Embryonic facial prominence (tissue), 1 donor: Measurements from ENCODE around the gene ADARB2.
"Not testable (repeated sequence)": the region's sequence is repeated elsewhere in the genome, so short reads cannot be mapped to it uniquely, and the experiment has no call there.

Experiments
- DNase-seq: peaks from one replicate; pipeline ENCODE4 v3.0.0-alpha.2; 2016; ENCODE audit errors: extremely low spot score

ADARB2 gene

GRCh38 chr10:1465418-1465911 lies 271.9 kb downstream of the ADARB2 start:
- DNase-seq: no peak

- DNase-seq: no peak
Observed at GRCh38 chr10:1464881-1465417, 272.4 kb downstream of the ADARB2 start.

- not testable (repeated sequence) for DNase-seq
Observed at GRCh38 chr10:1463971-1464370, 273.4 kb downstream of the ADARB2 start.

GRCh38 chr10:1462994-1463633 lies 274.2 kb downstream of the ADARB2 start:
- no peak for DNase-seq

GRCh38 chr10:1462521-1462920 lies 274.8 kb downstream of the ADARB2 start:
- no peak for DNase-seq

GRCh38 chr10:1462032-1462431 lies 275.3 kb downstream of the ADARB2 start:
- DNase-seq: no peak

GRCh38 chr10:1461016-1461415 lies 276.3 kb downstream of the ADARB2 start:
- DNase-seq: no peak

GRCh38 chr10:1459664-1460063 lies 277.7 kb downstream of the ADARB2 start:
- DNase-seq: not testable (repeated sequence)

GRCh38 chr10:1454951-1455350 lies 282.4 kb downstream of the ADARB2 start:
- DNase-seq: no peak

- DNase-seq: no peak
Observed at GRCh38 chr10:1454428-1454827, 282.9 kb downstream of the ADARB2 start.

- DNase-seq: no peak
Observed at GRCh38 chr10:1452777-1453176, 284.5 kb downstream of the ADARB2 start.

- no peak for DNase-seq
Observed at GRCh38 chr10:1451941-1452340, 285.4 kb downstream of the ADARB2 start.

GRCh38 chr10:1451362-1451888 lies 285.9 kb downstream of the ADARB2 start:
- no peak for DNase-seq

- DNase-seq: no peak
Observed at GRCh38 chr10:1449572-1450205, 287.6 kb downstream of the ADARB2 start.

GRCh38 chr10:1449021-1449420 lies 288.3 kb downstream of the ADARB2 start:
- DNase-seq: no peak

- DNase-seq: no peak
Observed at GRCh38 chr10:1448252-1448930, 288.9 kb downstream of the ADARB2 start.

- DNase-seq: no peak
Observed at GRCh38 chr10:1444826-1445225, 292.5 kb downstream of the ADARB2 start.

- no peak for DNase-seq
Observed at GRCh38 chr10:1440897-1441296, 296.4 kb downstream of the ADARB2 start.

- no peak for DNase-seq
Observed at GRCh38 chr10:1434912-1435692, 302.2 kb downstream of the ADARB2 start.

- no peak for DNase-seq
Observed at GRCh38 chr10:1434202-1434601, 303.1 kb downstream of the ADARB2 start.

- no peak for DNase-seq
Observed at GRCh38 chr10:1432161-1432560, 305.2 kb downstream of the ADARB2 start.

GRCh38 chr10:1431229-1431628 lies 306.1 kb downstream of the ADARB2 start:
- DNase-seq: no peak
